ENCODE measurements around the gene PDE4A. TPM values are rescaled to one million over a fixed set of nuclear protein-coding genes. Genes with fewer than 3 reads are reported as not detected.
"Not testable (repeated sequence)": the region's sequence is repeated elsewhere in the genome, so short reads cannot be mapped to it uniquely, and the experiment has no call there.

Gene PDE4A
- total and polyA plus RNA-seq, 2 of the 13 experiments (the other 11 are each of a cell fraction or from before 2014, with no cell fraction given): 1.1 to 4.1 TPM

- TF ChIP-seq MAFF (IDR thresholded peaks at IDR 0.05; ENCODE audit: low read depth, low read length) (0 out of 2 replicates have a peak, but pooled peaks have one; percentile 25), ZNF460 (CRISPR knock-in tag; IDR thresholded peaks at IDR 0.05; ENCODE audit: borderline replicate concordance) (no peak)
These were observed 39.8 kb upstream of the PDE4A start, which contains the start of gene TYK2 (continued) for GRCh38 chr19:10380313-10381102.

GRCh38 chr19:10383223-10383499, 37.2 kb upstream of the PDE4A start:
- H2AFZ ChIP-seq (ENCODE audit: low read length); H4K20me1 ChIP-seq (ENCODE audit: insufficient read depth, low read length); H3K36me3 ChIP-seq (replicated peaks in 1 of 2; ENCODE audit: control insufficient read depth in 1 of 2, insufficient read depth in 2 of 2, low read length in 2 of 2); BruUV-seq (replicated peaks); intact Hi-C loops (cut with micrococcal nuclease; ENCODE audit: unreplicated experiment); H3K4me2 ChIP-seq (ENCODE audit: low read depth, low read length); H3K27ac ChIP-seq (ENCODE audit: extremely low read length, insufficient read depth, low read length); DNase-seq (ENCODE audit: low spot score); ATAC-seq; CTCF ChIA-PET (ENCODE audit: low intra/inter-chr PET ratio, low total read pairs); H3K4me3 ChIP-seq (replicated peaks in 1 of 3; ENCODE audit: insufficient read depth in 1 of 3, low read depth in 2 of 3, low read length in 3 of 3); H3K9ac ChIP-seq (ENCODE audit: insufficient read depth, low read depth, low read length); H3K27me3 ChIP-seq (ENCODE audit: control insufficient read depth in 1 of 2, insufficient read depth in 2 of 2, low read length in 2 of 2); H3K79me2 ChIP-seq (ENCODE audit: insufficient read depth, low read length); H3K9me3 ChIP-seq (ENCODE audit: low read length); FAIRE-seq: not testable (repeated sequence)
- POLR2A ChIA-PET: interaction anchor here (0.7 to 3.9 kb wide), 2 partner anchors 84 to 112 kb away, joined by 3 to 61 read pairs; partner anchors contain the start of gene ICAM1
- 71% methylated on average over 8 of the region's 8 CpGs for WGBS (ENCODE audit: low lambda C conversion rate)
- 0 out of 2 replicates have a peak, but pooled peaks have one; percentile 61 for TF ChIP-seq ZFP91 (CRISPR knock-in tag; IDR thresholded peaks at IDR 0.05; ENCODE audit: borderline replicate concordance)
- H3K4me1 ChIP-seq (ENCODE audit: insufficient read depth, low read length): peaks cover 39% of the 10 kb centered on the region
- in situ Hi-C loops (cut with HindIII; ENCODE audit: extremely low pct_ligation_motif_present, low pct_unique_long_range_greater_than_20kb): loop anchor here (5.0 kb wide), 1 partner anchor 46 kb away; the partner anchor contains the start of gene ICAM3
